PFSK-1 (cell line): ENCODE results near the gene RPS15.

Source experiments
- FOXP2 ChIP-seq: optimal IDR thresholded peaks from 2 replicates; pipeline ENCODE3; 2011; ENCODE audit warnings: borderline replicate concordance, control low read depth, inconsistent platforms; ENCODE audit not compliant: insufficient read depth; ENCODE audit errors: extremely low read length, extremely low read depth
- POLR2AphosphoS5 ChIP-seq: IDR thresholded peaks from 2 replicates; pipeline ENCODE4 v1.6.1; 2012; ENCODE audit warnings: low read depth, mild to moderate bottlenecking, control low read depth, low read length, moderate library complexity
- SIN3A ChIP-seq: IDR thresholded peaks from 2 replicates; pipeline ENCODE4 v1.6.1; 2012; ENCODE audit warnings: mild to moderate bottlenecking, low read length, moderate library complexity, borderline replicate concordance; ENCODE audit not compliant: insufficient read depth
- TAF1 ChIP-seq: IDR thresholded peaks from 2 replicates; pipeline ENCODE4 v1.6.1; 2012; ENCODE audit warnings: low read length, control low read depth, borderline replicate concordance; ENCODE audit not compliant: insufficient read depth
- TF ChIP-seq, protein P1 (sequence below), 2 experiments: IDR thresholded peaks; 2 replicates each; pipeline versions ENCODE4 v1.6.1 to v1.8.0; 2011 to 2012; ENCODE audit warnings: low read depth in 2 of 2, low read length in 2 of 2, control low read depth in 1 of 2, inconsistent platforms in 1 of 2, mild to moderate bottlenecking in 1 of 2, moderate library complexity in 1 of 2; ENCODE audit not compliant: insufficient read depth in 1 of 2

Gene RPS15

DNA sequence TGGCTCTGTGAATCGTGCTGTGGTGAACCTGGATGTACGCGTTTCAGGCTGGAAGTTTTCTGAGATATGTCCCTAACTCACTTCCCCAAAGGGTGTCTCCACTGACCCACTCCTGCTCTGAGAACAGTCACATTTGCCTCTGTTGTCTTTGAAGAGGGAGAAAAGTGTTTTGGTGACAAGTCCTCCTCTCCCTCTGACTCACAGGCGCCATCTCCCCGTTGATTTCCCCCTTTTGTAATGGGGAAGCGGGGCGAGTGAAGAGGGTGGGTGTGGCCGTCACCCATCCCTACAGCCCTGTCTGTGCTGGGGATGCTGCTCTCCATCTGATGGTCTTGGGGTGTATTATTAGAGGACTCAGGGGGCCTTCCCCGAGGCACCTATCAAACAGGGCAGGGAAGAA is 21.3 kb downstream of the RPS15 start:
- no peak for TF ChIP-seq FOXP2
- TF ChIP-seq POLR2AphosphoS5: no peak
- no peak for TF ChIP-seq TAF1
- no peak for TF ChIP-seq SIN3A
- TF ChIP-seq, protein P1, sequence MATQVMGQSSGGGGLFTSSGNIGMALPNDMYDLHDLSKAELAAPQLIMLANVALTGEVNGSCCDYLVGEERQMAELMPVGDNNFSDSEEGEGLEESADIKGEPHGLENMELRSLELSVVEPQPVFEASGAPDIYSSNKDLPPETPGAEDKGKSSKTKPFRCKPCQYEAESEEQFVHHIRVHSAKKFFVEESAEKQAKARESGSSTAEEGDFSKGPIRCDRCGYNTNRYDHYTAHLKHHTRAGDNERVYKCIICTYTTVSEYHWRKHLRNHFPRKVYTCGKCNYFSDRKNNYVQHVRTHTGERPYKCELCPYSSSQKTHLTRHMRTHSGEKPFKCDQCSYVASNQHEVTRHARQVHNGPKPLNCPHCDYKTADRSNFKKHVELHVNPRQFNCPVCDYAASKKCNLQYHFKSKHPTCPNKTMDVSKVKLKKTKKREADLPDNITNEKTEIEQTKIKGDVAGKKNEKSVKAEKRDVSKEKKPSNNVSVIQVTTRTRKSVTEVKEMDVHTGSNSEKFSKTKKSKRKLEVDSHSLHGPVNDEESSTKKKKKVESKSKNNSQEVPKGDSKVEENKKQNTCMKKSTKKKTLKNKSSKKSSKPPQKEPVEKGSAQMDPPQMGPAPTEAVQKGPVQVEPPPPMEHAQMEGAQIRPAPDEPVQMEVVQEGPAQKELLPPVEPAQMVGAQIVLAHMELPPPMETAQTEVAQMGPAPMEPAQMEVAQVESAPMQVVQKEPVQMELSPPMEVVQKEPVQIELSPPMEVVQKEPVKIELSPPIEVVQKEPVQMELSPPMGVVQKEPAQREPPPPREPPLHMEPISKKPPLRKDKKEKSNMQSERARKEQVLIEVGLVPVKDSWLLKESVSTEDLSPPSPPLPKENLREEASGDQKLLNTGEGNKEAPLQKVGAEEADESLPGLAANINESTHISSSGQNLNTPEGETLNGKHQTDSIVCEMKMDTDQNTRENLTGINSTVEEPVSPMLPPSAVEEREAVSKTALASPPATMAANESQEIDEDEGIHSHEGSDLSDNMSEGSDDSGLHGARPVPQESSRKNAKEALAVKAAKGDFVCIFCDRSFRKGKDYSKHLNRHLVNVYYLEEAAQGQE (IDR thresholded peaks at IDR 0.05; ENCODE audit: insufficient read depth in 1 of 2, low read depth in 2 of 2, low read length in 2 of 2): no peak

DNA sequence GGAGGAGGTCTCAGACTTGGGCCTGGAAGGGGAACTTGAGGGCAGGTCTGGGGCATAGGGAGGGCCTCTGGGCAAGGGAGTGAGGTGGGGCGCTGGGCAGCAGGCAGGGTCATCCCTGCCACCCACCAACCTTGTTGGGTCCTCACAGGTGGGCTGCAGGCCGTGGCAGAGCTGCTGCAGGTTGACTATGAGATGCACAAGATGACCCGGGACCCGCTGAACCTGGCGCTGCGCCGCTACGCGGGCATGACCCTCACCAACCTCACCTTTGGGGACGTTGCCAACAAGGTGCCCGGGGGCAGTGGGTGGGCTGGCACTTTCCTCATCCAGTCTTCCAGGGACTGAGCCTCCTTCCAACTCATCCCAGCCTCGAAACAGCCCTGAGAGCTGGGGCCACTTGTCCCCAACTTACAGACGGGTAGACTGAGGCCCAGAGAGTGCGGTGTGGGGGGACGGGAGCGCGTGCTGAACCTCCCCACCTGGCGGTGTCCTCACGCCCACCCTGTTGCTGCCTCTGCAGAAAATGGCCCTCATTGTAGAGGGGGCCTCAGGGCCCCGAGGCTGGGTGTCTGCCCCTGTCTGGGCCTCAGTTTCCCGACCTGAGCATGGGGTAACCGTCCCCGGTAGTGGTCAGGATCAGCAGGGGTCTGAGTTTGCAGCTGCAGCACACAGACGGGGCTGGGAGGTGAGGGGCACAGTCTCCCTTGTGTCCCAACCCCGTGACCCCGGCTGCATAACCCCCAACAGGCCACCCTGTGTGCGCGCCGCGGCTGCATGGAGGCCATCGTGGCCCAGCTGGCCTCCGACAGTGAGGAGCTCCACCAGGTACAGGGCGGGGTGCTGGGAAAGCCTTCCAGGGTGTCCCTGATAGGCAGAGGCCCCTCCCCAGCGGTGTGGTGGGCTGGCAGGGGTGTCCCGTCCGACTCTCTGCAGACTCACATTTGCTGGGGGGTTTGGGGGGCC is 22.1 kb downstream of the RPS15 start:
- TF ChIP-seq, protein P1 (IDR thresholded peaks at IDR 0.05; ENCODE audit: insufficient read depth in 1 of 2, low read depth in 2 of 2, low read length in 2 of 2): no peak
- no peak for TF ChIP-seq SIN3A
- no peak for TF ChIP-seq POLR2AphosphoS5
- no peak for TF ChIP-seq FOXP2
- no peak for TF ChIP-seq TAF1

DNA sequence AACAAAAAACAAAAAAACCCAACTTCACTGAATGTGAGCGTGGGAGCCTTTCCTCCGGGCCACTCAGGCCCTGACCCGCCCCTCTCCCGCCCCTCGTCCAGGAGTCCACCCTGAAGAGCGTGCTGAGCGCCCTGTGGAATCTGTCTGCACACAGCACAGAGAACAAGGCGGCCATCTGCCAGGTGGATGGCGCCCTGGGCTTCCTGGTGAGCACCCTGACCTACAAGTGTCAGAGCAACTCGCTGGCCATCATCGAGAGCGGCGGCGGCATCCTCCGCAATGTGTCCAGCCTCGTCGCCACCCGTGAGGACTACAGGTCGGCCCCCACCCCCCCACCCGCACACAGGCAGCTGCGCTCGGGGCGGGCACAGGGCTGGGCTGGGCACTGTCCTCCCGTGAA is 23.7 kb downstream of the RPS15 start:
- TF ChIP-seq FOXP2 (no peak), POLR2AphosphoS5 (no peak), TAF1 (no peak), SIN3A (no peak)
- TF ChIP-seq, protein P1 (IDR thresholded peaks at IDR 0.05; ENCODE audit: insufficient read depth in 1 of 2, low read depth in 2 of 2, low read length in 2 of 2): no peak

DNA sequence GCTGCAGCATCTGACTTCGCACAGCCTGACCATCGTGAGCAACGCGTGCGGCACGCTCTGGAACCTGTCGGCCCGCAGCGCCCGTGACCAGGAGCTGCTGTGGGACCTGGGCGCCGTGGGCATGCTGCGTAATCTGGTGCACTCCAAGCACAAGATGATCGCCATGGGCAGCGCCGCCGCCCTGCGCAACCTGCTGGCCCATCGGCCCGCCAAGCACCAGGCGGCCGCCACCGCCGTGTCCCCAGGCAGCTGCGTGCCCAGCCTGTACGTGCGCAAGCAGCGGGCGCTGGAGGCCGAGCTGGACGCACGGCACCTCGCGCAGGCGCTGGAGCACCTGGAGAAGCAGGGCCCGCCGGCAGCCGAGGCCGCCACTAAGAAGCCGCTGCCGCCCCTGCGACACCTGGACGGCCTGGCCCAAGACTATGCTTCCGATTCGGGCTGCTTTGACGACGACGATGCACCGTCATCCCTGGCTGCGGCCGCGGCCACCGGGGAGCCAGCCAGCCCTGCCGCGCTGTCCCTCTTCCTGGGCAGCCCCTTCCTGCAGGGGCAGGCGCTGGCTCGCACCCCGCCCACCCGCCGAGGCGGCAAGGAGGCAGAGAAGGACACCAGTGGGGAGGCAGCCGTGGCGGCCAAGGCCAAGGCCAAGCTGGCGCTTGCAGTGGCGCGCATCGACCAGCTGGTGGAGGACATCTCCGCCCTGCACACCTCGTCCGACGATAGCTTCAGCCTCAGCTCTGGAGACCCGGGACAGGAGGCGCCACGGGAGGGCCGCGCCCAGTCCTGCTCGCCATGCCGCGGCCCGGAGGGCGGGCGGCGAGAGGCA is 27.2 kb downstream of the RPS15 start:
- TF ChIP-seq POLR2AphosphoS5: no peak
- TF ChIP-seq TAF1: no peak
- no peak for TF ChIP-seq SIN3A
- TF ChIP-seq, protein P1 (IDR thresholded peaks at IDR 0.05; ENCODE audit: insufficient read depth in 1 of 2, low read depth in 2 of 2, low read length in 2 of 2): no peak
- TF ChIP-seq FOXP2: no peak
